Stimulated activated CD8-positive, alpha-beta memory T cell treated with anti-CD3 and anti-CD28 coated beads, Interleukin-7, amount 100 ng/mL, for 48 hours (primary cell): ENCODE measurements around the gene AKAP10.
A peak's percentile ranks its signal among the peaks of the same experiment; 100 is the strongest.
"Not testable (repeated sequence)": the region's sequence is repeated elsewhere in the genome, so short reads cannot be mapped to it uniquely, and the experiment has no call there.

Experiments used
- DNase-seq, 2 donors: peaks; one replicate each; pipeline ENCODE4 v3.0.0-alpha.2; 2020; ENCODE audit warnings: low read depth in 1 of 2; ENCODE audit errors: extremely low read depth in 1 of 2

The AKAP10 gene

DNA sequence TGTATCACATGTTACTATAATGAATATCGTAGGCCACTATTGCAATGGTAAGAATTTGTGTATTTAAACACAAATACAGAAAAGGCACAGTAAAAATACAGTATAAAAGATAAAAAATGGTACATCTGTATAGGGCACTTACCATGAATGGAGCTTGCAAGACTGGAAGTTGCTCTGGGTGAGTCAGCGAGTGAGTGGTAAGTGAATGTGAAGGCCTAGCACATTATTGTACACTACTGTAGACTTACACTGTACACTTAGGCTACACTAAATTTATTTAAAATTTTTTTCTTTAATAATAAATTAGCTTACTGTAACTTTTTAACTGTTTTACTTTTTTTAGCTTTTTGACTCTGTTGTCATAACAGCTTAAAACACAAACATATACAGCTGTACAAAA is 42.5 kb downstream of the AKAP10 start:
- DNase-seq: no peak

GRCh38 chr17:19933628-19934027 is 44.0 kb downstream of the AKAP10 start:
- no peak for DNase-seq

DNA sequence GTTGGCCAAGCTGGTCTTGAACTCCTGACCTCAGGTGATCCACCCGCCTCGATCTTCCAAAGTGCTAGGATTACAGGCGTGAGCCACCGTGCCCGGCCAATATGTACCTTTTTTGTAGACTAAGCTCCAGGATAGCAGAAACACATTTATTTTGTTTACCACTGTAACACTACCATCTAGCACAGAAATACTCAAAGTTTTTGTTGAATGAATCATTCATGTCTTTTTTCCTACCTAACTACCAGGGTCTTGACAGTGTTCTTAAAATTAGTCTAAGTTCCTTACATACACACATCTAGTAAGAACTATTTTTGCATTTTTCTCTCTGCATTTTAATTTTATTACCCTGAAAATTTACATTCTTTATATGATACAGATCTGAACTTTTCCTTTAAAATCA is 44.4 kb downstream of the AKAP10 start:
- no peak for DNase-seq

GRCh38 chr17:19928299-19928698 is 49.3 kb downstream of the AKAP10 start:
- no peak for DNase-seq

GRCh38 chr17:19915245-19915978 is 62.2 kb downstream of the AKAP10 start:
- DNase-seq: no peak

GRCh38 chr17:19911033-19911432 is 66.6 kb downstream of the AKAP10 start:
- DNase-seq: no peak

DNA sequence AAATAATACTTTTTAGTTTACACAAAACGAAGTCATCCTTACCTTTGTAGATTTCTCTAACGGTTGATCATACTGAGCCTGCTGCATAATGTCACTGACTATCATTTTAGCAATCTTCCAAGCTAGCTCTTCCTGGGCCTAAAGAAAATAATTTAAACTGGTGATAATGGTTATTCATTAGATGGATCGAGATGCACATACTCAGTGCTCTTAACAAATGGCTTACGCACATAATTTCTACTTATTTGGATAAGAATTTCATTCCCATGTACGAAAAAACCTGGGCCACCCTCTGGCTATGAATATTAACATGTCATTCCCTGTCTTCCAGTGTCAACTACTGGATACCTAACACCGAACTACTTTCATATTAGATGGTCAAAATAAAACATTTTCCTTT is 68.5 kb downstream of the AKAP10 start:
- DNase-seq: no peak

DNA sequence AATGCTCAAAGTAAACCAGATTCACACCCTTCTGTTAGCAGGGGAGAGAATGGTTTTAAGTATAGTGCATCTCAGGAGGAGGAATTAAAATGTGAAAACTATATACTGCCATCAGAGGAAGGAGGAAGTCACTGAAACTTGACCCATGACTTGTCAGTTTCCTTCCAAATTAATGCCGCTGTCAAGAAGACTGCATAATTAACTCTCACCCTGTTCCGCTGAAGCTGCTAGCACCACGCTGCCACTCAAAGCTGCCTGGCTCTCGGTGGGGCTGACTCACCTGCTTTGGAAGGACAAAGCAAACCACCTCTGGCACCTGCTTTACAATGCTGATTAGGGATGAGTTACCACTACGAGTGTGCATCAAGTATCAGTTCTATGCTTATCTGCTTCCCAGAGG is 72.1 kb downstream of the AKAP10 start:
- no peak for DNase-seq

DNA sequence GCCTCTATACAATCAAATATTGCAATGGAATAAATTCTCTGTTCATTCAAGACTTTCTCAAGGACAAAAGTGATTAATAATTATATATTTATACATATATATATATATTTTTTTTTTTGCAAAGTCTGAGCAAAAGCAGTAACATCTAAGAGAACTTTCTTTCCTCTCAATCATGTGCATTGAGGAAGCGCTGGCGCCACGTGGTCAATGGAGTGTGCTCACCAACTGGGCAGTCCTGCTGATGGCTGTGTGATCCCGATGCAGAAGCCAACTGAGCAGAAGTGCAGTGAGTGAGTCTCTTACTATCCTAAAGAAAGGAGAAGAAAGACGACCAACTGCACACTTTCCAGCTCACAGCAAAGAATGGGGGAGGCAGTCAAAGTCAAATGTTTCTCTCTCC is 72.7 kb downstream of the AKAP10 start:
- no peak for DNase-seq

GRCh38 chr17:19904412-19904811 is 73.2 kb downstream of the AKAP10 start:
- DNase-seq: no peak

GRCh38 chr17:19900809-19901208 is 76.8 kb downstream of the AKAP10 start:
- no peak for DNase-seq

- no peak for DNase-seq
These were observed 79.7 kb downstream of the AKAP10 start for GRCh38 chr17:19897903-19898302.

DNA sequence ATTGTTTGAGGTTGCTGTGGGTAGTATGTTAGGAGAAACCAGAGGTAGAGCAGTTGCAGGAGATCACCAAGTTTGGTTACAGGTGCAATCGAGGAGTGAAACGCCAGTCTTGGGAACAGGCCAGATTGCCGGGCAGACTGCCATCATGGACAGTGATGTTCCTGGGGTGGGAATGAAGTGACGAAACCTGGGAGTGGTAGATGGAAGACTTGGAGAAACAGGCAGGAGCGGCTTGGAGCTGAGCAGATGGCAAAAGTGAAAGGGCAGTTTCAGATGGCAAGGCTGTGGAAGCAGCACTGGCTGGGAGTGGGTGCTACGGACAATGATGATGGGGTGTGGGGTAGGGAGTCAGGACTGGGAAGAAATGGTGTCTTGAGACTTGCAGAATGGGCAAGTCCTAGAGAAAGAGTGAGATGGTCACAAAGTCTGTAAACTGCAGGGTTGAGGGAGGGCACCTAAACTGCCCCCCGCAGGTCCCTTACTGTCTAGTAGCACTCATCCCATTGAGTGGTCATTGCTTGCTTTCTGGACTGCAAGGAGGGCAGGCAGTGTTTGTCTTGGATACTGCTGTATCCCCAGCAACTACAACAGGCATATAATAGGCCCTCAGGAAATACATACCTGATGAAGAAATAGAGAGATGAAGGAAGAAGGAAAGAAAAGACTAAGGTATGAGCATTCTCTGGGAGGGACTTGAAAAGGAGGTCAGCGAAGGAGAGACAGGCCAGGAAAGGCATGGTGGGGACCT is 80.4 kb downstream of the AKAP10 start:
- no peak for DNase-seq

DNA sequence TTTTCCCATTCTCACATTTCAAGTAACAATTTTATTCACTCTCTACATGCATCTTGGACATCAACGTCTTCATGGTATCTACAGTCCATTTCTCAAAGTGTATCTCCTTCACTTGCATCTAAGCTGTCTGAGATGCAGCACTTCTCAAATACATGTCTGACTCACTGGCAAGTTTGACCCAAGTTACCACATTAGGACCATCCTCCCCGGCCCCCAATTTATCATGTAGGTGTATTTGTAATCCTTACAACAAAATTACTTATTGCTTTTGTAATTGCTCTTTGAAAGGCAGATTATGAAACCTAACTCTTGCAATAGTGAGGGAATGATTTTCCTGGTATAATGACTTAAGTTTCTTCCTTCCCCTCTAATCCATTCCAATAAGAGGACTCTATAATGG is 80.9 kb downstream of the AKAP10 start:
- no peak for DNase-seq

GRCh38 chr17:19890554-19890953 is 87.1 kb downstream of the AKAP10 start:
- not testable (repeated sequence) for DNase-seq

DNA sequence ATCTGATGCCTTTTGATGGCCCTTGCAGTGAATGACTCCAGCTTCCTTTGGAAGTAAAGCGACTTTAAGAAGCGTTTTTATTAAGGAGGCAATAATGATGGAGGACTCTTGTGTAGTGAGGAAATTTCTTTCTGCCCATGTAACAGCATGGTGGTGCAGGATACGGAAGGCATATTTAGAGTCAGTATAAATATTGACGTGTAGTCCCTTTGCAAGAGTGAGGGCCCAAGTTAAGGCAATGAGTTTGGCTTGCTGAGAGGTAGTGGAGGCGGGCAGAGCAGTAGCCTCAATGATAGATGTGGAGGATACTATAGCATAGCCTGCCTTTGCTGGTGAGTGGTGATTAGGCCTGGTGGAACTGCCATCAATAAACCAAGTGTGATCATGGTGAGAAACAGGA is 87.6 kb downstream of the AKAP10 start:
- not testable (repeated sequence) for DNase-seq

- DNase-seq: no peak
These were observed 91.5 kb downstream of the AKAP10 start for GRCh38 chr17:19886116-19886515.

DNA sequence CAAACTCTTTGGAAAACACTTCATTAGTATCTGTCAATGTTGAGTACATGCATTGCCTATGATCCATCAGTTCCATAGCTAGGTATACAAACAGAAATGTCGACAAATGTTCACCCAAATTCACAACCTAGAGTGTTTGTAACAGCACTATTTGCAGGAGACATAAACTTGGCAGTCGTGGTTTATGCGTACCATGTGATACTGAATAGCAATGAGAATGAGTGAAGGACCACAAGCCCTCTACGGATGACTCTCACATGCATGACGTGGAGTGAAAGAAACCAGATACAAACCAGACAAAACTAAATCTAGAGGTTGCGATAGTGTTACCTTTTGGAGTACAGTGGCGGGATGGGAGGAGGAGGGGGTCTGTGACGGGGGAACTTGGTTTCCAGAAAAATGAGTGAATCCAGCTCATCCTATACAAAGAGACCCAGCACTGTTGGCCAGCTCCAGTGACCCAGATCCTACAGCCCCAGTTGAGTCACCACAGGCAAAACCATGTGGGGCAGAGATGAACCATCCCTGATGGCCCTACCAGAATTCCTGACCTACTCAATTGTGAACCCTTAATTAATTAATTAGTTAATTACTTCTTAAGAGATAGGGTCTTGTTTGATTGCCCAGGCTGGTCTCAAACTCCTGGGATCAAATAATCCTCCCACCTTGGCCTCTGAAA is 94.0 kb downstream of the AKAP10 start:
- no peak for DNase-seq

GRCh38 chr17:19880393-19880792 is 97.2 kb downstream of the AKAP10 start:
- DNase-seq: no peak

GRCh38 chr17:19877364-19877945 is 100.2 kb downstream of the AKAP10 start:
- DNase-seq: no peak

DNA sequence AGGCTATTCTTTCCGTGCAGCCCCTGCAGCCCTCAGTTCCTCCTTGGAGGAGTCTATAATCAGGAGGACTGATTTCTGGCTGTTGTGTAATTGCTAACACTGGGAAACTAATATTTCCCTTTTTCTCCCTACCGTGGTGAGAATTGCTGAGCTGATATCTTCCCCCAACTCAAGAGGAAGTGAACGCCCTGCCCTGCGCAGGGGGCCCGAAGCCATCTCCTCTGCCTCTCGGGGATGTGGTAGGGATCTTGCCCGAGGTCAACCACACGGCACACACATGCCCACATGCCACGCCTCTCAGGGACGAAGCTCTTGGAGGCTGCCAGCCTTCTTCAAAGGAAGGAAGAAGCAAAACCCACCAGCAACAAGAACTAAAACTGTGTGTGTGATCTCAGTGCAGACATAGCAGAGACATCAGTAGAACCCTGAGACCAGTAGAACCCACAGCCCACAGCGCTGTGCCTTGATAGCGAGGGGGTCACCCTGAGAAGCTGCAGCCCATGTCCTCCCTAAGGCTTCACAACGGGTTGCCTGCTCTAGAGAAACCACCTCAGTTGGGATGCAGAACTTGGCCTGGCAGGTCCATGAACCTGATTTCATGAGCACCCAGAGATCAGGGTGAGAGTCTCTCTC is 101.0 kb downstream of the AKAP10 start:
- DNase-seq: peak in 1 of 2 donors; percentile 2
